Measurements from ENCODE around the gene AGBL1. TPM values are rescaled to one million over a fixed set of nuclear protein-coding genes. Genes with fewer than 3 reads are reported as not detected.

Gene AGBL1
- total and polyA plus RNA-seq, 2 donors (not counting 3 experiments of a cell fraction or from before 2014, with no cell fraction given), result not detected

GRCh38 chr15:86829245-86829644 lies 749.6 kb downstream of the AGBL1 start:
- Histone ChIP-seq H3K27ac (ENCODE audit: insufficient read depth, low read depth, low read length) (no peak overlapping the region), H3K9ac (replicated peaks; ENCODE audit: extremely low read depth, insufficient read depth, low read length) (no peak overlapping the region), H3K4me3 (replicated peaks in 1 of 3; ENCODE audit: insufficient read depth in 1 of 3, low read depth in 1 of 3, low read length in 3 of 3) (no peak overlapping the region), H4K20me1 (replicated peaks; ENCODE audit: control insufficient read depth, extremely low read depth, insufficient read depth, low read length) (no peaks in the 10 kb centered on the region), H3K9me3 (replicated peaks; ENCODE audit: control insufficient read depth, insufficient read depth, low read length) (peaks cover 2% of the 10 kb centered on the region), H3K36me3 (ENCODE audit: control insufficient read depth in 2 of 2, extremely low read depth in 1 of 2, insufficient read depth in 2 of 2, low read length in 2 of 2) (no peaks in the 10 kb centered on the region), H3K9me1 (replicated peaks; ENCODE audit: control insufficient read depth, extremely low read depth, insufficient read depth, low read length) (no peaks in the 10 kb centered on the region), H3K4me2 (ENCODE audit: insufficient read depth, low read length) (no peak overlapping the region), H3K4me1 (ENCODE audit: control insufficient read depth, extremely low read depth, insufficient read depth, low read length) (no peaks in the 10 kb centered on the region), H2AFZ (ENCODE audit: low read depth, low read length) (no peak overlapping the region), H3K79me2 (ENCODE audit: control insufficient read depth, insufficient read depth, low read length) (no peaks in the 10 kb centered on the region), H3K27me3 (ENCODE audit: control insufficient read depth in 2 of 2, insufficient read depth in 2 of 2, low read length in 2 of 2) (no peaks in the 10 kb centered on the region)
- dilution Hi-C loops (cut with MboI; ENCODE audit: extremely low pct_ligation_motif_present, low sequenced_read_pairs) (no loop called here), intact Hi-C loops (cut with micrococcal nuclease) (no loop called here)
- ChIA-PET POLR2A (no interaction called here), CTCF (no interaction called here)
- BruUV-seq (replicated peaks), result no TSS peak
- FAIRE-seq (no peak), DNase-seq (ENCODE audit: low read depth, low spot score) (no peak)
- no peak for TF ChIP-seq GATA2 (IDR thresholded peaks at IDR 0.05; ENCODE audit: insufficient read depth, insufficient read length, low read depth, low read length)
- no peak for TF ChIP-seq EZH2 (IDR thresholded peaks at IDR 0.05; ENCODE audit: borderline replicate concordance, low read depth, low read length, severe bottlenecking)
- no peak for TF ChIP-seq MYC (IDR thresholded peaks at IDR 0.05; ENCODE audit: low read depth, low read length)
- TF ChIP-seq MAX (IDR thresholded peaks at IDR 0.05; ENCODE audit: insufficient read depth, insufficient read length), result no peak
- no peak for TF ChIP-seq POLR2AphosphoS5 (IDR thresholded peaks at IDR 0.05; ENCODE audit: insufficient read depth, low read depth, low read length)
- TF ChIP-seq POLR2A (IDR thresholded peaks at IDR 0.05; ENCODE audit: low read depth, low read length), result no peak
- no peak for TF ChIP-seq JUN (IDR thresholded peaks at IDR 0.05; ENCODE audit: borderline replicate concordance, insufficient read depth, insufficient read length, low read depth)
- TF ChIP-seq CTCF (IDR thresholded peaks at IDR 0.05; ENCODE audit: extremely low read depth in 1 of 2, insufficient read depth in 1 of 2, low read depth in 1 of 2, low read length in 2 of 2), result no peak
- no peak for TF ChIP-seq FOS (IDR thresholded peaks at IDR 0.05; ENCODE audit: borderline replicate concordance, insufficient read depth, low read length)

Measured in endothelial cell of umbilical vein (primary cell).